Amniotic stem cell (primary cell): Measurements from ENCODE around the gene PADI6.

Source experiments
- DNase-seq: peaks from one replicate; lab custom pipeline; 2025; lab: John Stamatoyannopoulos, UW

Gene PADI6

DNA sequence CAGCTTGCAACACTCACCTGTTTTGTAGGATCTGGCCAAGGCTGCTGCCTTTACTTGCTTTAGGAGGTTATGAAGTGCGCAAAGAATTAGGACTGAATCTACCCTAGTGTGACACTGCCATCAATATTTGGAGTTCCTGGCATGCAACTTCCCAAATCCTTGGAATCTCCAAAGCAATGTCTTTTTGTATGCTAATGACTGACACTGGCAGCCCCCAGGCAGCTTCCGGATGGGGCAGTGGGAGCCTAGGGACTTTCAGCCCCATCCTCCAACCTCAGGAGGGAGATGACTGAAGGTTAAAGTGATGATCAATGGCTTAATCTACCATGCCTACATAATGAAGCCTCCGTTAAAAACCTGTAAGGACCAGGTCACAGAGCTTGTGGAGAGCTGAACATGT, 62.0 kb downstream of the PADI6 start:
- DNase-seq: no peak

DNA sequence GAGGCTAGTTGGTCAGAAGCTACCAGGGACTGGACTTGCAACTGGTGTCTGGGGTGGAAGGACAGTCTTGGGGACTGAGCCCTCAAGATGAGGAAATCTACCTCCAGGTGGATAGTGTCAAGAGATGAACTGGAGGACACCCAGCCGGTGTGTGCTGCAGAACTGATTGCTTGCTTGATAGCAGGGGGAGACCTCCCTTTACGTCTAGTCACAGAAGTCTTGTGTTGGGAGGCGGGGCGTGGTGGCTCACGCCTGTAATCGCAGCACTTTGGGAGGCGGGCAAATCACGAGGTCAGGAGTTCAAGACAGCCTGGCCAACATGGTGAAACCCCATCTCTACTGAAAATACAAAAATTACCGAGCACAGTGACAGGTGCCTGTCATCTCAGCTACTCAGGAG, 62.6 kb downstream of the PADI6 start:
- DNase-seq: no peak

- DNase-seq: no peak
Observed at GRCh38 chr1:17436380-17437174, 64.6 kb downstream of the PADI6 start.

GRCh38 chr1:17437260-17437579, 65.2 kb downstream of the PADI6 start:
- no peak for DNase-seq

DNA sequence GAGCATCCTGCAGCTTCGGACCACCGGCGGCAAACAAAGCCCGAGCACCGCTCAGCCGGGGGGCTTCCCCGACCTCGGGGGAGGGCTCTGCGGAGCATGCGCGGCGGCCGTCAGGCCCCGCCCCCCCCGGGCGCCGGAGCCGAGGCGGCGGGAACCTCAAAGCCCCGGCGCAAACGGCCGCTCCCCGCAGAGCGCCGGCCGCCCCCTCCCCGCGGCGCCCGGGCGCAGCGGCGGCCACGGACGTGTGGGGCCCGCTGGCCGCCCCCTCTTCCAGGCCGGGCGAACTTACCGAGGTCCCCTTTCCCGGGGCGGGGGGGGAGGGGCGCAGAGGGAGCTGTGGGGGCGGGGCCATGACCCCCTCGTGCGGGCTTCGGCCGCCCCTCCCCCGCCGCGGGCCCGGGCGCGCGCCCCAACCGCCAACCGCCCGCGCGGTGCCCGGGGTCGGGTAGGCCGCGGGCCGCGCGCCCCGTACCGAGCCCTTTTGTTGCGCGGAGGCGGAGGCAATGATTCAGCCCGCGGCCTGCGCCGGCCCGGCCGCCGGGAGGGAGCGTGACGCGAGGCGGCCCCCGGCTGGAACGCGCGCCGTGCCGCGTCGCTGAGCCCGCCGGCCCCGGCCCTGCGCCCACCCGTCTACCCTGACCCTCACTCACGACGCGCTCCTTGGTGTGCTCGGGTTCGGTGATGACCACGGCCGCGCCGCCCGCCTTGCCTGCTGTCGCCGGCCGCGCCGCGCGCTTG, 65.8 kb downstream of the PADI6 start:
- DNase-seq: no peak

- no peak for DNase-seq
Observed at GRCh38 chr1:17438318-17439249, 66.6 kb downstream of the PADI6 start.

- DNase-seq: no peak
Observed at GRCh38 chr1:17439250-17440073, 67.5 kb downstream of the PADI6 start, which contains the start of gene RCC2. TSS of gene RCC2 (minus strand) at chr1:17439677. CDS start at chr1:17438514, 1,163 bp downstream.

- no peak for DNase-seq
Observed at GRCh38 chr1:17440074-17440826, 68.3 kb downstream of the PADI6 start.

DNA sequence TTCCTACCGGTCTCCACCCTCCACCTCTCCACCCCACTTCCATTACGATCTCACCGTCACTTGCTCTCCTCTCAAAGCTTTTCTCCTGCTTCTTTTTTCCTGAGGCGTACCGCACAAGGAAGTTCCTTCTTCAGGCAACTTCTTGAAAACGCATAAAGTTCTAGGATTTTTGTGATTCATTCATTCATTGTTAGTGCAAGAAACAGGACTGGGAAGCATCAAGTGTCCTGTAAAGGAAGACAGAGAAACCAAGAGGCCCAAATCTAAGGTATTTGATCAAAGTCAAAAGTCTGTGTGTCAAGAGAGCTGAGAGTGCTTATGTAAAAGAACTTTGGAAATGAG, 68.8 kb downstream of the PADI6 start:
- DNase-seq: no peak

- DNase-seq: no peak
Observed at GRCh38 chr1:17441265-17441992, 69.4 kb downstream of the PADI6 start.

DNA sequence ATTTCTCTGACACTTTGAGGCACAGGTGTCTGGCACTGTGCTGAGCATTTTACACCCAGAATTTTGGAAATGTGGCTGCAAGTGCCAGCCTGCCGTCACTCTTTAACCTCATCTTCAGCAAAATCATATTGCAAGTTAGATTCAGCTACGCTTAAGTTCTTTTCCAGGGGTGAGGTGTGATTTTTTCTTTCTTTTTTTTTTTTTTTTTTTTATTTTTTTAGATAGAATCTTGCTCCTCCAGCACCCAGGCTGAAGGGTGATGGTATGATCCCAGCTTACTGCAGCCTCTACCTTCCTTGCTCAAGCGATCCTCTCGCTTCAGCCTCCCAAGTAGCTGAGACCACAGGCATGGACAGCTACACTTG, 70.0 kb downstream of the PADI6 start:
- DNase-seq: no peak

DNA sequence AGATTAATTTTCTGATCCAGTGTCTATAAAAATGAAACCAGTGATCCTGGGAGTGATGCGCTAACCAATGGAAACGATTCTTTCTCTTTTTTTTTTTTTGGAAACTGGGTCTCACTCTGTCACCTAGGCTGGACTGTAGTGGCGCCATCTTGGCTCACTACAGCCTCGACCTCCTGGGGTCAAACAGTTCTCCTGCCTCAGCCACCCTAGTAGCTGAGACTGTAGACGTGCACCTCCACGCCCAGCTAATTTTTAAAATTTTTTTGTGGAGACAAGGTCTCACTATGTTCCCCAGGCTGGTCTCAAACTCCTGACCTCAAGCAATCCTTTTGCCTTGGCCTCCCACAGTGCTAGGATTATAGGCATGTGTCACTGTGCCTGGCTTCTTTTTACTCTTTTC, 70.8 kb downstream of the PADI6 start:
- DNase-seq: no peak

- DNase-seq: no peak
Observed at GRCh38 chr1:17447501-17447992, 75.6 kb downstream of the PADI6 start.
